Effector CD8-positive, alpha-beta T cell (primary cell): ENCODE measurements around the gene NF1.
A peak's percentile ranks its signal among the peaks of the same experiment; 100 is the strongest.
"Not testable (repeated sequence)": the region's sequence is repeated elsewhere in the genome, so short reads cannot be mapped to it uniquely, and the experiment has no call there.

ENCODE experiments used
- DNase-seq: peaks from one replicate; lab custom pipeline; 2025; lab: John Stamatoyannopoulos, UW
- total RNA-seq, 4 experiments: gene quantifications; one replicate each; lab custom pipeline; 2026; lab: John Stamatoyannopoulos, UW

NF1 gene
- total RNA-seq, result 72.0 to 150 (median 124) reads per million in 4 experiments

GRCh38 chr17:31094600-31095235, at the start of gene NF1:
TSS of gene NF1 (plus strand) at chr17:31094977. CDS start at chr17:31095310, 333 bp downstream.
- DNase-seq, result peak; percentile 79

- DNase-seq, result not testable (repeated sequence)
Observed at GRCh38 chr17:31046856-31047425, 47.8 kb upstream of the NF1 start.

- no peak for DNase-seq
Observed at GRCh38 chr17:31048142-31048541, 46.6 kb upstream of the NF1 start.

- DNase-seq, result no peak
Observed at GRCh38 chr17:31048780-31049179, 46.0 kb upstream of the NF1 start.

- DNase-seq, result no peak
Observed at GRCh38 chr17:31050948-31051347, 43.8 kb upstream of the NF1 start.

GRCh38 chr17:31051506-31051905, 43.3 kb upstream of the NF1 start:
- no peak for DNase-seq

GRCh38 chr17:31052187-31052889, 42.4 kb upstream of the NF1 start:
- DNase-seq, result no peak

GRCh38 chr17:31053071-31053470, 41.7 kb upstream of the NF1 start:
- no peak for DNase-seq

GRCh38 chr17:31054761-31055160, 40.0 kb upstream of the NF1 start:
- DNase-seq, result no peak

GRCh38 chr17:31058976-31059375, 35.8 kb upstream of the NF1 start:
- no peak for DNase-seq

- DNase-seq, result no peak
Observed at GRCh38 chr17:31060791-31061550, 33.8 kb upstream of the NF1 start.

- no peak for DNase-seq
Observed at GRCh38 chr17:31061678-31062077, 33.1 kb upstream of the NF1 start.

- DNase-seq, result no peak
Observed at GRCh38 chr17:31062346-31062745, 32.4 kb upstream of the NF1 start.

- DNase-seq, result no peak
Observed at GRCh38 chr17:31064707-31065106, 30.1 kb upstream of the NF1 start.

- DNase-seq, result no peak
Observed at GRCh38 chr17:31067691-31068184, 27.0 kb upstream of the NF1 start.

- DNase-seq, result no peak
Observed at GRCh38 chr17:31068291-31068690, 26.5 kb upstream of the NF1 start.

GRCh38 chr17:31072186-31072585, 22.6 kb upstream of the NF1 start:
- DNase-seq, result no peak

- no peak for DNase-seq
Observed at GRCh38 chr17:31073411-31073810, 21.4 kb upstream of the NF1 start.

GRCh38 chr17:31074772-31075555, 19.8 kb upstream of the NF1 start:
- no peak for DNase-seq

GRCh38 chr17:31078290-31078689, 16.5 kb upstream of the NF1 start:
- DNase-seq, result no peak

- no peak for DNase-seq
Observed at GRCh38 chr17:31079731-31080130, 15.0 kb upstream of the NF1 start.
